SK-N-SH (cell line): ENCODE data around the gene CDIPT. TPM values are rescaled to one million over a fixed set of nuclear protein-coding genes. Genes with fewer than 3 reads are reported as not detected.

Source experiments
- CTCF ChIA-PET: fragments of 300-600, 350-600 bp; formaldehyde crosslinking; extraction: SDS; loops from one replicate; lab custom pipeline; 2021; lab: Yijun Ruan, JAX
- POLR2A ChIA-PET: fragments of 350-600 bp; sonication (Branson Sonifier 250); formaldehyde crosslinking; extraction: SDS; loops from one replicate; lab custom pipeline; 2020; ENCODE audit warnings: antibody characterized with exemption, inconsistent platforms; lab: Yijun Ruan, JAX
- DNase-seq: peaks from one replicate; pipeline ENCODE4 v3.0.0; 2012
- H2AFZ ChIP-seq: fragments of 200-600 bp; sonication (generic); 2 replicates; pipeline ENCODE4 v1.8.1; 2016; ENCODE audit warnings: antibody characterized with exemption, mild to moderate bottlenecking, low read depth
- H3F3A ChIP-seq: fragments of 200-600 bp; sonication (generic); replicated peaks from 2 replicates; pipeline ENCODE3; 2016; ENCODE audit warnings: antibody characterized with exemption, mild to moderate bottlenecking; ENCODE audit not compliant: insufficient read depth
- H3K27ac ChIP-seq, 2 experiments: fragments of 200-500 bp in 1 of 2; fragments of 200-600 bp in 1 of 2; sonication (Bioruptor generic) in 1 of 2; sonication (generic), shearing (Covaris generic) in 1 of 2; 2 replicates each; pipeline versions ENCODE4 v1.5.1 to v1.6.1; 2014 to 2016; ENCODE audit warnings: low read depth in 2 of 2, inconsistent platforms in 1 of 2, low read length in 1 of 2, mild to moderate bottlenecking in 1 of 2, mixed read lengths in 1 of 2
- H3K27me3 ChIP-seq: fragments of 200-600 bp; sonication (generic), shearing (Covaris generic); 2 replicates; pipeline ENCODE4 v1.6.1; 2016; ENCODE audit warnings: mixed run types; ENCODE audit not compliant: insufficient read depth
- H3K36me3 ChIP-seq, 2 experiments: fragments of 200-500 bp in 1 of 2; fragments of 200-600 bp in 1 of 2; sonication (Bioruptor generic) in 1 of 2; sonication (generic) in 1 of 2; replicated peaks in 1 of 2; 2 replicates each; pipeline versions ENCODE3 to v1.5.1; 2014 to 2016; ENCODE audit warnings: low read length in 1 of 2, mild to moderate bottlenecking in 1 of 2; ENCODE audit not compliant: insufficient read depth in 2 of 2, control insufficient read depth in 1 of 2
- H3K4me1 ChIP-seq, 2 experiments: fragments of 200-500 bp in 1 of 2; fragments of 200-600 bp in 1 of 2; sonication (Bioruptor generic) in 1 of 2; sonication (generic), shearing (Covaris generic) in 1 of 2; 2 replicates each; pipeline versions ENCODE4 v1.5.1 to v1.6.1; 2014 to 2016; ENCODE audit warnings: low read depth in 1 of 2, low read length in 1 of 2, mixed run types in 1 of 2; ENCODE audit not compliant: insufficient read depth in 2 of 2, control insufficient read depth in 1 of 2
- H3K4me2 ChIP-seq: fragments of 200-600 bp; sonication (generic), shearing (Covaris generic); 2 replicates; pipeline ENCODE4 v1.6.1; 2017; ENCODE audit warnings: mixed run types
- H3K4me3 ChIP-seq, 2 experiments: fragments of 200-500 bp in 1 of 2; fragments of 200-600 bp in 1 of 2; sonication (Bioruptor generic) in 1 of 2; sonication (generic), shearing (Covaris generic) in 1 of 2; 2 replicates each; pipeline versions ENCODE4 v1.5.1 to v1.8.1; 2014 to 2016; ENCODE audit warnings: low read depth in 2 of 2, inconsistent platforms in 1 of 2, low read length in 1 of 2, mild to moderate bottlenecking in 1 of 2, mixed read lengths in 1 of 2, moderate library complexity in 1 of 2
- H3K79me2 ChIP-seq: fragments of 200-600 bp; sonication (generic); 2 replicates; pipeline ENCODE4 v1.8.1; 2017; ENCODE audit warnings: mild to moderate bottlenecking; ENCODE audit not compliant: insufficient read depth
- H3K9ac ChIP-seq: fragments of 200-600 bp; sonication (generic); 2 replicates; pipeline ENCODE4 v1.6.1; 2017; ENCODE audit warnings: mixed run types
- H3K9me2 ChIP-seq: fragments of 200-600 bp; sonication (generic); 2 replicates; pipeline ENCODE4 v1.6.1; 2017; ENCODE audit warnings: mixed run types
- H3K9me3 ChIP-seq: fragments of 200-600 bp; sonication (generic); 2 replicates; pipeline ENCODE4 v1.6.1; 2017; ENCODE audit warnings: mixed run types, mild to moderate bottlenecking, moderate library complexity
- H4K20me1 ChIP-seq: fragments of 200-600 bp; sonication (generic); 2 replicates; pipeline ENCODE4 v1.6.1; 2017; ENCODE audit warnings: mild to moderate bottlenecking, mixed run types; ENCODE audit not compliant: insufficient read depth
- CTCF ChIP-seq: fragments of 200-600 bp; sonication (generic); IDR thresholded peaks from 2 replicates; pipeline ENCODE4 v1.6.1; 2017; ENCODE audit warnings: antibody characterized with exemption, mild to moderate bottlenecking, moderate library complexity
- ELF1 ChIP-seq: IDR thresholded peaks from 2 replicates; pipeline ENCODE4 v1.4.0; 2012
- EP300 ChIP-seq, 2 experiments: IDR thresholded peaks; 2 replicates each; pipeline versions ENCODE4 v1.4.0 to v1.6.1; 2012; ENCODE audit warnings: borderline replicate concordance in 1 of 2, low read depth in 1 of 2, low read length in 1 of 2
- EZH2phosphoT487 ChIP-seq: fragments of 200-600 bp; sonication (generic); IDR thresholded peaks from 2 replicates; pipeline ENCODE4 v1.6.1; 2017; ENCODE audit warnings: low read depth, mixed run types, mild to moderate bottlenecking, antibody characterized with exemption, moderate library complexity, borderline replicate concordance
- FOXJ3 ChIP-seq: sonication (generic); formaldehyde crosslinking; IDR thresholded peaks from 2 replicates; pipeline ENCODE4 v1.5.1; 2020; ENCODE audit warnings: mild to moderate bottlenecking, missing genetic modification reagents
- FOXM1 ChIP-seq: IDR thresholded peaks from 2 replicates; pipeline ENCODE4 v1.4.0; 2012; ENCODE audit warnings: low read depth, mild to moderate bottlenecking
- GABPA ChIP-seq: IDR thresholded peaks from 2 replicates; pipeline ENCODE4 v1.4.0; 2012; ENCODE audit warnings: low read depth, mild to moderate bottlenecking
- IRF3 ChIP-seq: fragments of 150-350 bp; IDR thresholded peaks from 2 replicates; pipeline ENCODE4 v1.6.1; 2016; ENCODE audit warnings: mild to moderate bottlenecking, low read depth, low read length
- MEF2A ChIP-seq: IDR thresholded peaks from 2 replicates; pipeline ENCODE4 v1.4.0; 2012; ENCODE audit warnings: low read depth, borderline replicate concordance
- MXI1 ChIP-seq: IDR thresholded peaks from 2 replicates; pipeline ENCODE4 v1.6.1; 2012; ENCODE audit warnings: mild to moderate bottlenecking, low read depth, low read length, improper control_type of control experiment
- NRF1 ChIP-seq: IDR thresholded peaks from 2 replicates; pipeline ENCODE4 v1.6.1; 2012; ENCODE audit warnings: low read depth, mild to moderate bottlenecking, low read length
- PBX3 ChIP-seq: IDR thresholded peaks from 2 replicates; pipeline ENCODE4; 2012
- RAD21 ChIP-seq: IDR thresholded peaks from 2 replicates; pipeline ENCODE4 v1.6.1; 2012; ENCODE audit warnings: mild to moderate bottlenecking, low read length
- REST ChIP-seq: IDR thresholded peaks from 2 replicates; pipeline ENCODE4 v1.6.1; 2012; ENCODE audit warnings: mild to moderate bottlenecking, low read depth, low read length, moderate library complexity
- RFX5 ChIP-seq: IDR thresholded peaks from 2 replicates; pipeline ENCODE4 v1.6.1; 2012; ENCODE audit warnings: mild to moderate bottlenecking, improper control_type of control experiment, low read length
- SIN3A ChIP-seq: IDR thresholded peaks from 2 replicates; pipeline ENCODE4 v1.6.1; 2012; ENCODE audit warnings: low read depth, mild to moderate bottlenecking, low read length, moderate library complexity, borderline replicate concordance
- SMC3 ChIP-seq: IDR thresholded peaks from 2 replicates; pipeline ENCODE4 v1.6.1; 2012; ENCODE audit warnings: low read depth, low read length, improper control_type of control experiment
- TAF1 ChIP-seq: IDR thresholded peaks from 2 replicates; pipeline ENCODE4 v1.6.1; 2012; ENCODE audit warnings: low read depth, mild to moderate bottlenecking, low read length, moderate library complexity, borderline replicate concordance
- USF1 ChIP-seq: IDR thresholded peaks from 2 replicates; pipeline ENCODE4 v1.4.0; 2012; ENCODE audit warnings: low read depth, borderline replicate concordance
- YY1 ChIP-seq: IDR thresholded peaks from 2 replicates; pipeline ENCODE4 v1.4.0; 2012; ENCODE audit warnings: low read depth, mild to moderate bottlenecking
- ZBTB33 ChIP-seq: IDR thresholded peaks from 2 replicates; pipeline ENCODE4 v1.4.0; 2012; ENCODE audit warnings: low read depth, borderline replicate concordance
- WGBS: methylation state at CpG from one replicate; pipeline ENCODE4 v1.1.6; 2017; ENCODE audit warnings: low lambda C conversion rate; 5-methylcytosine and 5-hydroxymethylcytosine counted together
- polyA plus RNA-seq, 3 experiments: library from polyadenylated mRNA; depleted of rRNA; stranded (reverse); fragments of >200 nt; gene quantifications; 2 replicates each; pipeline ENCODE4 v1.2.3, GENCODE V29; 2012

Gene CDIPT
- polyA plus RNA-seq, 1 of the 3 experiments (the other 2 are of a cell fraction): 90.7 TPM

GRCh38 chr16:29899516-29900101 is 36.6 kb upstream of the CDIPT start, which contains the start of gene SEZ6L2:
SEZ6L2 (minus strand) TSS chr16:29899550; CDS start chr16:29899019, 531 bp downstream.
- no peaks in the 10 kb centered on the region for H3K9me2 ChIP-seq
- 1% methylated on average over 16 of the region's 29 CpGs for WGBS
- ChIA-PET POLR2A (interaction anchor here (0.5 to 3.2 kb wide), 10 partner anchors 12 to 1078 kb away, joined by 3 to 12 read pairs (median 3); partner anchors contain the start of genes HIRIP3, KIF22 and TAOK2), CTCF (interaction anchor here (0.9 to 3.3 kb wide), 14 partner anchors 8 to 132 kb away, joined by 3 to 14 read pairs (median 4); partner anchors contain the start of genes CDIPT, KCTD13, PAGR1 and PRRT2)
- peak within 1 kb of the TSS; percentile 96 for H2AFZ ChIP-seq
- peak; percentile 95 for DNase-seq
- H3K4me2 ChIP-seq: peak within 1 kb of the TSS; percentile 100
- H3K4me1 ChIP-seq: peaks cover 0 to 20% of the 10 kb centered on the region in 2 experiments; a peak in 1 of 4 replicates
- H3F3A ChIP-seq: peaks cover 15% of the 10 kb centered on the region
- H3K4me3 ChIP-seq: peak within 1 kb of the TSS; percentile 54 to 89
- H3K27me3 ChIP-seq: no peaks in the 10 kb centered on the region
- peak within 1 kb of the TSS; percentile 90 to 94 for H3K27ac ChIP-seq
- H3K79me2 ChIP-seq: peaks cover 39% of the 10 kb centered on the region
- peak within 1 kb of the TSS; percentile 87 for H3K9ac ChIP-seq
- H3K9me3 ChIP-seq: no peaks in the 10 kb centered on the region
- peaks cover 4 to 5% of the 10 kb centered on the region in 2 experiments for H3K36me3 ChIP-seq
- 0 out of 2 replicates have a peak, but pooled peaks cover 3% of the 10 kb centered on the region for H4K20me1 ChIP-seq
- TF ChIP-seq IRF3 (no peak), FOXM1 (no peak), PBX3 (0 out of 2 replicates have a peak, but pooled peaks have one; percentile 14), SMC3 (no peak), MEF2A (no peak), GABPA (peak; percentile 60), EZH2phosphoT487 (no peak), REST (peak; percentile 99), ZBTB33 (no peak), ELF1 (0 out of 2 replicates have a peak, but pooled peaks have one; percentile 20), MXI1 (peak; percentile 26), EP300 (IDR thresholded peaks at IDR 0.05; ENCODE audit: borderline replicate concordance in 1 of 2, low read depth in 1 of 2, low read length in 1 of 2) (no peak), TAF1 (no peak; the same call in 1 of the 2 replicates), USF1 (no peak), YY1 (no peak), SIN3A (0 out of 2 replicates have a peak, but pooled peaks have one; percentile 49), NRF1 (no peak), FOXJ3 (CRISPR knock-in tag) (no peak), RAD21 (no peak), RFX5 (0 out of 2 replicates have a peak, but pooled peaks have one; percentile 10), CTCF (peak; percentile 46)
